Measurements from ENCODE around the gene PRMT7. TPM values are rescaled to one million over a fixed set of nuclear protein-coding genes. Genes with fewer than 3 reads are reported as not detected.
"Not testable (repeated sequence)": the region's sequence is repeated elsewhere in the genome, so short reads cannot be mapped to it uniquely, and the experiment has no call there.

Gene PRMT7
- polyA plus RNA-seq, 1 experiment = 40.0 TPM

GRCh38 chr16:68286153-68287074 lies 24.4 kb upstream of the PRMT7 start:
- Histone ChIP-seq H3K27me3 (ENCODE audit: control insufficient read depth, insufficient read depth, low read length) (no peaks in the 10 kb centered on the region), H3K4me3 (ENCODE audit: low read depth, low read length) (no peak overlapping the region), H3K36me3 (ENCODE audit: control insufficient read depth, insufficient read depth, low read length) (peaks cover 10% of the 10 kb centered on the region)
- TF ChIP-seq, protein P1, sequence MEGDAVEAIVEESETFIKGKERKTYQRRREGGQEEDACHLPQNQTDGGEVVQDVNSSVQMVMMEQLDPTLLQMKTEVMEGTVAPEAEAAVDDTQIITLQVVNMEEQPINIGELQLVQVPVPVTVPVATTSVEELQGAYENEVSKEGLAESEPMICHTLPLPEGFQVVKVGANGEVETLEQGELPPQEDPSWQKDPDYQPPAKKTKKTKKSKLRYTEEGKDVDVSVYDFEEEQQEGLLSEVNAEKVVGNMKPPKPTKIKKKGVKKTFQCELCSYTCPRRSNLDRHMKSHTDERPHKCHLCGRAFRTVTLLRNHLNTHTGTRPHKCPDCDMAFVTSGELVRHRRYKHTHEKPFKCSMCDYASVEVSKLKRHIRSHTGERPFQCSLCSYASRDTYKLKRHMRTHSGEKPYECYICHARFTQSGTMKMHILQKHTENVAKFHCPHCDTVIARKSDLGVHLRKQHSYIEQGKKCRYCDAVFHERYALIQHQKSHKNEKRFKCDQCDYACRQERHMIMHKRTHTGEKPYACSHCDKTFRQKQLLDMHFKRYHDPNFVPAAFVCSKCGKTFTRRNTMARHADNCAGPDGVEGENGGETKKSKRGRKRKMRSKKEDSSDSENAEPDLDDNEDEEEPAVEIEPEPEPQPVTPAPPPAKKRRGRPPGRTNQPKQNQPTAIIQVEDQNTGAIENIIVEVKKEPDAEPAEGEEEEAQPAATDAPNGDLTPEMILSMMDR (IDR thresholded peaks at IDR 0.05; ENCODE audit: insufficient read depth, low read depth, low read length) = no peak
- POLR2A ChIA-PET = no interaction called here
- CTCF ChIA-PET = interaction anchor here (0.7 to 1.5 kb wide), 2 partner anchors 12 kb away, joined by 3 to 5 read pairs; no protein-coding TSS in a partner anchor
- no peak for DNase-seq (ENCODE audit: low read depth)

- TF ChIP-seq, protein P1 (IDR thresholded peaks at IDR 0.05; ENCODE audit: insufficient read depth, low read depth, low read length) = no peak
- ChIA-PET CTCF (interaction anchor here (0.7 to 4.4 kb wide), 5 partner anchors 8 to 41 kb away, joined by 3 to 25 read pairs (median 4); partner anchors contain the start of gene SLC7A6), POLR2A (no interaction called here)
- peak; percentile 75 for DNase-seq (ENCODE audit: low read depth)
- peaks cover 9% of the 10 kb centered on the region for H3K36me3 ChIP-seq (ENCODE audit: control insufficient read depth, insufficient read depth, low read length)
- H3K27me3 ChIP-seq (ENCODE audit: control insufficient read depth, insufficient read depth, low read length) = no peaks in the 10 kb centered on the region
- no peak overlapping the region for H3K4me3 ChIP-seq (ENCODE audit: low read depth, low read length)
Observed at GRCh38 chr16:68287276-68288251, 23.3 kb upstream of the PRMT7 start.

DNA sequence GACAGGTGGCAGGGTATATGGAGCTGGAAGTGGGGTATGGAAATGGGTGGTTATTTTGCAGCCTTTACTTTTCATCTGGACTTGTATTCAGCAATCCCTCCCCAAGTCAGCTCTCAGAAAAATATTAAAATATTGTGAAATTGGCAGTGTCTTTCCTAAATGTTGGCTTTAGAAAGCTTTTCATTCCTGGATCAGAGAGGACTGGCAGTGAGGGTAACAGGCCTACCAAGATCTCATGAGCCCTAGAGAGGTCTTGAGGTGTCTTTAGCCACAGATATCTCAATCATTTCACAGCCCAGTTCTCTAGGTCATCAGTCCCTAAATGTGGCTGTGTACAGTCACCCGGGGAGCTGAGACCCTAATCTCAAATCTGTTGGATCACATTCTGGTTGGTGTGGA lies 22.6 kb upstream of the PRMT7 start:
- POLR2A ChIA-PET = no interaction called here
- Histone ChIP-seq H3K27me3 (ENCODE audit: control insufficient read depth, insufficient read depth, low read length) (no peaks in the 10 kb centered on the region), H3K36me3 (ENCODE audit: control insufficient read depth, insufficient read depth, low read length) (peaks cover 9% of the 10 kb centered on the region), H3K4me3 (ENCODE audit: low read depth, low read length) (no peak overlapping the region)
- DNase-seq (ENCODE audit: low read depth) = no peak
- CTCF ChIA-PET = interaction anchor here (0.7 to 4.4 kb wide), 5 partner anchors 9 to 41 kb away, joined by 3 to 25 read pairs (median 4); partner anchors contain the start of gene SLC7A6
- TF ChIP-seq, protein P1 (IDR thresholded peaks at IDR 0.05; ENCODE audit: insufficient read depth, low read depth, low read length) = no peak

- DNase-seq (ENCODE audit: low read depth); POLR2A ChIA-PET; H3K27me3 ChIP-seq (ENCODE audit: control insufficient read depth, insufficient read depth, low read length); H3K4me3 ChIP-seq (ENCODE audit: low read depth, low read length): not testable (repeated sequence)
- CTCF ChIA-PET = interaction anchor here (1.4 to 4.4 kb wide), 4 partner anchors 10 to 40 kb away, joined by 4 to 25 read pairs (median 13); partner anchors contain the start of gene SLC7A6
- H3K36me3 ChIP-seq (ENCODE audit: control insufficient read depth, insufficient read depth, low read length) = peaks cover 12% of the 10 kb centered on the region
Observed at GRCh38 chr16:68288796-68289195, 22.0 kb upstream of the PRMT7 start.

- H3K4me3 ChIP-seq (ENCODE audit: low read depth, low read length) = no peak overlapping the region
- CTCF ChIA-PET = interaction anchor here (1.1 to 4.4 kb wide), 5 partner anchors 9 to 40 kb away, joined by 3 to 25 read pairs (median 4); partner anchors contain the start of gene SLC7A6
- DNase-seq (ENCODE audit: low read depth) = no peak
- H3K27me3 ChIP-seq (ENCODE audit: control insufficient read depth, insufficient read depth, low read length) = no peaks in the 10 kb centered on the region
- POLR2A ChIA-PET = no interaction called here
- H3K36me3 ChIP-seq (ENCODE audit: control insufficient read depth, insufficient read depth, low read length) = peaks cover 13% of the 10 kb centered on the region
- TF ChIP-seq, protein P1 (IDR thresholded peaks at IDR 0.05; ENCODE audit: insufficient read depth, low read depth, low read length) = no peak
Observed at GRCh38 chr16:68289202-68289601, 21.6 kb upstream of the PRMT7 start.
